SK-N-SH (cell line): ENCODE results near the gene FCSK.

Experiments used
- CTCF ChIP-seq: fragments of 200-600 bp; sonication (generic); IDR thresholded peaks from 2 replicates; pipeline ENCODE4 v1.6.1; 2017; ENCODE audit warnings: antibody characterized with exemption, mild to moderate bottlenecking, moderate library complexity
- GABPA ChIP-seq: IDR thresholded peaks from 2 replicates; pipeline ENCODE4 v1.4.0; 2012; ENCODE audit warnings: low read depth, mild to moderate bottlenecking

GRCh38 chr16:70433458-70434103 lies 20.8 kb upstream of the FCSK start:
- no peak for TF ChIP-seq GABPA
- TF ChIP-seq CTCF: no peak
